Tibial artery (tissue), 4 donors: ENCODE measurements around the gene KL.
A peak's percentile ranks its signal among the peaks of the same experiment; 100 is the strongest.

Experiments
- DNase-seq, 2 donors: peaks; one replicate each; pipeline ENCODE4 v3.0.0-alpha.2; 2019
- H3K27ac ChIP-seq, 2 donors: fragments of 200-600 bp; sonication (generic) in 1 of 2; 1 replicate in 1 of 2; 2 replicates in 1 of 2; pipeline ENCODE4 v1.5.1; 2018 to 2019; ENCODE audit warnings: mild to moderate bottlenecking in 1 of 2
- H3K27me3 ChIP-seq, 2 donors: fragments of 200-600 bp; sonication (generic) in 1 of 2; one replicate each; pipeline versions ENCODE4 v1.5.1 to v1.6.0; 2016 to 2019
- H3K36me3 ChIP-seq, 3 donors: fragments of 200-600 bp; sonication (generic) in 2 of 3; one replicate each; pipeline ENCODE4 v1.5.1; 2016 to 2019; ENCODE audit warnings: mild to moderate bottlenecking in 2 of 3
- H3K4me1 ChIP-seq, 4 donors: fragments of 200-600 bp; sonication (generic) in 2 of 4; 1 replicate in 3 of 4; 2 replicates in 1 of 4; pipeline ENCODE4 v1.5.1; 2016 to 2019
- H3K4me3 ChIP-seq, 2 donors: fragments of 200-600 bp; sonication (generic) in 1 of 2; 1 replicate in 1 of 2; 2 replicates in 1 of 2; pipeline ENCODE4 v1.5.1; 2018 to 2019; ENCODE audit warnings: mild to moderate bottlenecking in 2 of 2
- H3K9me3 ChIP-seq, 3 donors: fragments of 200-600 bp; sonication (generic) in 1 of 3; one replicate each; pipeline ENCODE4 v1.5.1; 2016 to 2019
- intact Hi-C: fragments of 100-400 bp; cut with DNase I; formaldehyde crosslinking; loops from one replicate; pipeline ENCODE4 v1.15.0; 2023; ENCODE audit warnings: low total_unique reads
- TF ChIP-seq, protein P1 (sequence below), 2 experiments: fragments of 200-600 bp in 1 of 2; fragments of 450-650 bp in 1 of 2; IDR thresholded peaks; one replicate each; pipeline ENCODE4 v1.5.1; 2017 to 2019; ENCODE audit warnings: antibody characterized with exemption in 2 of 2, mild to moderate bottlenecking in 1 of 2, moderate library complexity in 1 of 2

Gene KL

DNA sequence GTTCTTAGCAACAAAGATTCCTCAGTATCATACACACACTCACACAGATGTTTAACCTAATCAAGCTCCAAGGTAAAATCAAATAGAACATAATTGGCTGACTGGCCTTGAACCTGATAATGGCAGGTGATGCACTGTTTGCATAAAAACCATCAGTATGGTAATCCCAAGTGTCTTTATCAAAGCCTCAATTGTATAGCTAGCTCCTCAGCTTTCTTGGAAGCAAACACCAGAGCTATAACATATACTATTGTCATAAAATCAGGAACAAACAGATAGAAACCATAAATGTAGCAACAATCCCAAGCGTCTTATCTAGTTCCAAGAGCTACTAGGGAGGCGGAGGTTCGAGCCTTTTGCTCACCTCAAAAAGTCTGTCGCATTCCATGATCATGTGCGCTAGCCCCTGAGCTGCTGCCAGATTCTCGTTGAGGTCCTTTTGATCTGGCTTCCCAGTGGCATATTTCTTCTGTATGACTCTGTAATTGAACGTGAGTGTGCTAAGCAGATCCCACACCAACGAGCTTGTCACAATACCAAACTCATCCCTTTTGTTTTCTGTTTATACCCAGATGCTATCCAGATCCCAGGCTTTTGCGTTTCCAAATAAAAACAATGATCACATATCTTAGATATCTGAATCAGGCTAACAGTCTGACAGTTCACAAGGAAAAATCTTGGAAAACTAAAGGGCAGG, 95.3 kb downstream of the KL start:
- H3K27ac ChIP-seq: peak overlapping the region; percentile 50 to 79
- no peaks in the 10 kb centered on the region for H3K9me3 ChIP-seq
- peaks cover 0 to 56% (median 39%) of the 10 kb centered on the region in 4 donors for H3K4me1 ChIP-seq
- H3K27me3 ChIP-seq: no peaks in the 10 kb centered on the region
- DNase-seq: no peak
- H3K4me3 ChIP-seq: no peak overlapping the region
- TF ChIP-seq, protein P1, sequence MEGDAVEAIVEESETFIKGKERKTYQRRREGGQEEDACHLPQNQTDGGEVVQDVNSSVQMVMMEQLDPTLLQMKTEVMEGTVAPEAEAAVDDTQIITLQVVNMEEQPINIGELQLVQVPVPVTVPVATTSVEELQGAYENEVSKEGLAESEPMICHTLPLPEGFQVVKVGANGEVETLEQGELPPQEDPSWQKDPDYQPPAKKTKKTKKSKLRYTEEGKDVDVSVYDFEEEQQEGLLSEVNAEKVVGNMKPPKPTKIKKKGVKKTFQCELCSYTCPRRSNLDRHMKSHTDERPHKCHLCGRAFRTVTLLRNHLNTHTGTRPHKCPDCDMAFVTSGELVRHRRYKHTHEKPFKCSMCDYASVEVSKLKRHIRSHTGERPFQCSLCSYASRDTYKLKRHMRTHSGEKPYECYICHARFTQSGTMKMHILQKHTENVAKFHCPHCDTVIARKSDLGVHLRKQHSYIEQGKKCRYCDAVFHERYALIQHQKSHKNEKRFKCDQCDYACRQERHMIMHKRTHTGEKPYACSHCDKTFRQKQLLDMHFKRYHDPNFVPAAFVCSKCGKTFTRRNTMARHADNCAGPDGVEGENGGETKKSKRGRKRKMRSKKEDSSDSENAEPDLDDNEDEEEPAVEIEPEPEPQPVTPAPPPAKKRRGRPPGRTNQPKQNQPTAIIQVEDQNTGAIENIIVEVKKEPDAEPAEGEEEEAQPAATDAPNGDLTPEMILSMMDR (IDR thresholded peaks at IDR 0.05): no peak
- intact Hi-C loops: no loop called here
- H3K36me3 ChIP-seq: peaks cover 31 to 58% (median 46%) of the 10 kb centered on the region in 3 donors

DNA sequence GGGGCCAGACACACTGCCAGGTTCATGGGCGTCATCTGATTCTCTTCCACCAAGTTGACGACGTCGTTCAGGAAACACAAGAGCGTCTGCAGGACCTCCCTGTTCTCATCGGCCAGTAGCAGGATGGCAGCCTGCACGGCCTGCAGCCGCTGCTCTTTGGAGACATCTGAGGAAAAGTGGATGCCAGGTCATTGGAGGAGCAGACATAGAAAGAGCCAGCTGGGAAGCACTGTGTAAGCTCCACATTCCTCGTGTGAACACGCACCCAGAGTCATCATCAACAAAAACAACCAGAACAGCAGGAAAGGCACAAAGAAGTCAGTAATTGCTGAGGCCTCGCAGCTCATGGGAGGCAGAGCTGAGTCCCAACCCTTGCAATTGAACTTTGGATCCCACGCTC, 96.5 kb downstream of the KL start:
- Histone ChIP-seq H3K4me1 (peaks cover 0 to 56% (median 39%) of the 10 kb centered on the region in 4 donors), H3K9me3 (no peaks in the 10 kb centered on the region)
- intact Hi-C loops: no loop called here

DNA sequence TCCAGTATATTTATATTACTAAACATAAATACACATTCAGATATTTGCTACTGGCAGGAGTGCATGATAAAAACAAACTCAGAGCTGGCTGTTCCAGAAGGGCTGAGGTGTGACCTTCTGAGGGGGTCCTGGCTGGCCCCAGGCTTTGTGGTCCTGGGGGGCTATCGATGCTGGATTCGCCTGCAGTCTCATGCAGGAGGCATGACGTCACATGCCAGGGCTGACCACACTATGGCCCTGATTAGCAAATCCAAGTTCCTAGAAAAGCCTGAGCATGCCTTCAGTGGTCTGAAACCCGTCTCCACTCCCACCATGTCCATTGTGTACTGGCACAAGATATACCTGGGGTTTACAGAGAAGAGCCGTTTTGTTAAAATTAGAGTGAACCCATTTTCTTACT, 97.9 kb downstream of the KL start:
- H3K27ac ChIP-seq: no peak overlapping the region
- no peaks in the 10 kb centered on the region for H3K9me3 ChIP-seq
- peaks cover 54 to 63% (median 58%) of the 10 kb centered on the region in 3 donors for H3K36me3 ChIP-seq
- no peak for DNase-seq
- H3K27me3 ChIP-seq: no peaks in the 10 kb centered on the region
- peaks cover 0 to 46% (median 29%) of the 10 kb centered on the region in 4 donors for H3K4me1 ChIP-seq
- no peak overlapping the region for H3K4me3 ChIP-seq
- intact Hi-C loops: no loop called here
- TF ChIP-seq, protein P1 (IDR thresholded peaks at IDR 0.05): no peak

More for the DNA sequence above, 96.5 kb downstream of the KL start:
- no peak overlapping the region for H3K4me3 ChIP-seq
- no peak for DNase-seq
- H3K36me3 ChIP-seq: peaks cover 43 to 54% (median 45%) of the 10 kb centered on the region in 3 donors
- H3K27ac ChIP-seq: peak overlapping the region; percentile 50 to 79
- TF ChIP-seq, protein P1 (IDR thresholded peaks at IDR 0.05): no peak
- no peaks in the 10 kb centered on the region for H3K27me3 ChIP-seq

DNA sequence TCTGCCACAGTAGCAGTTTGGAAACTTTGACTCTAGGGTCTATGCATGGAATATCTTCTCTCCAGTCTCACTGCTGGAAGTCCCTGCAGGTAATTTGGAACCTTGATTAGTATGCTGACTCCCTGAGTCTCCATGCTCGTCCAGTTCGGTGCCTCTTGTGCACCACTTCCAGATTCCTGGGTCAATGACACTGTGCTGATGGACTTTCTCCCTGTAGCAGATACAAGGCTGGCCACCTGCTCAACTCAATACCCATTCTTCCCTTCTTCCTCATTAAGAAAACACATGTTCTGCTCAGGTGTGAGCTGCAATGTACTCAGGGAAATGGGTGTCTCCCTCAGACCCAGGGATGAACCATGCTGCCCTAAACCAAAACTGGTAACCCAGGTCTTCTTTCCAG, 99.1 kb downstream of the KL start:
- TF ChIP-seq, protein P1 (IDR thresholded peaks at IDR 0.05): no peak
- no peak for DNase-seq
- Histone ChIP-seq H3K36me3 (peaks cover 57 to 59% (median 58%) of the 10 kb centered on the region in 3 donors), H3K27me3 (no peaks in the 10 kb centered on the region), H3K9me3 (no peaks in the 10 kb centered on the region), H3K4me1 (peaks cover 0 to 34% (median 20%) of the 10 kb centered on the region in 4 donors), H3K27ac (no peak overlapping the region), H3K4me3 (no peak overlapping the region)
- intact Hi-C loops: no loop called here
